ENCODE measurements around the gene TMEM151B. TPM values are rescaled to one million over a fixed set of nuclear protein-coding genes. Genes with fewer than 3 reads are reported as not detected.

Gene TMEM151B
- total and polyA plus RNA-seq, 7 donors = 0.04 to 0.07 TPM; not detected in 5

DNA sequence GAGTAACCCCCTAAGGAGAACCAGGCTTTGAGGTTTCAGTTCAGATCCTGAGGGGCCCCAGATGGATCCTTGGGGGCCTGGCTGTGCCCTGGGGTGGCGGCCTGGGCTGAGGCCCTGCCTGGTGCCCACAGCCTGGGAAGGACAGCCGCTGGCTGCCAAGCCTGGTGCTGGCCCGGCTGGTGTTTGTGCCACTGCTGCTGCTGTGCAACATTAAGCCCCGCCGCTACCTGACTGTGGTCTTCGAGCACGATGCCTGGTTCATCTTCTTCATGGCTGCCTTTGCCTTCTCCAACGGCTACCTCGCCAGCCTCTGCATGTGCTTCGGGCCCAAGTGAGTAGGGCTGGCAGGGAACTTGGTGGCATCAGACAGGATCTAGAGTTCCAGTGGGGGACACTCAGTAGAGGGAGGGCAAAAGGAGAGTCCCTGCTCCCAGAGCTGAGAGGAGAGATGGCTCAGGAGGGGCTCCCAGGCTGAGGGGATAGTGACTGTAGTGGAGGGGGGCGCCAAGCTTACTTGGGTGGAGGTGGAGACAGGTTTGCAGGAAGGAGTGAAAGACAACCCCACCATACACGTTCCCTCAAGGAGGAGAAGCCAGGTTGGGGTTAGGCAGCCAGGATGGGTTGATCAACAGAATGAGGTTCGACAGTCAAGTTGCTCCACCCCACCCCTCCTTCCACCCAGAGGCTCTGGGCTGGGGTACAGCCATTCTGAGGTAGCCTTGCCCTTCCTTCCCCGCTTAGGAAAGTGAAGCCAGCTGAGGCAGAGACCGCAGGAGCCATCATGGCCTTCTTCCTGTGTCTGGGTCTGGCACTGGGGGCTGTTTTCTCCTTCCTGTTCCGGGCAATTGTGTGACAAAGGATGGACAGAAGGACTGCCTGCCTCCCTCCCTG is 37.3 kb upstream of the TMEM151B start:
- TF ChIP-seq, protein P1, sequence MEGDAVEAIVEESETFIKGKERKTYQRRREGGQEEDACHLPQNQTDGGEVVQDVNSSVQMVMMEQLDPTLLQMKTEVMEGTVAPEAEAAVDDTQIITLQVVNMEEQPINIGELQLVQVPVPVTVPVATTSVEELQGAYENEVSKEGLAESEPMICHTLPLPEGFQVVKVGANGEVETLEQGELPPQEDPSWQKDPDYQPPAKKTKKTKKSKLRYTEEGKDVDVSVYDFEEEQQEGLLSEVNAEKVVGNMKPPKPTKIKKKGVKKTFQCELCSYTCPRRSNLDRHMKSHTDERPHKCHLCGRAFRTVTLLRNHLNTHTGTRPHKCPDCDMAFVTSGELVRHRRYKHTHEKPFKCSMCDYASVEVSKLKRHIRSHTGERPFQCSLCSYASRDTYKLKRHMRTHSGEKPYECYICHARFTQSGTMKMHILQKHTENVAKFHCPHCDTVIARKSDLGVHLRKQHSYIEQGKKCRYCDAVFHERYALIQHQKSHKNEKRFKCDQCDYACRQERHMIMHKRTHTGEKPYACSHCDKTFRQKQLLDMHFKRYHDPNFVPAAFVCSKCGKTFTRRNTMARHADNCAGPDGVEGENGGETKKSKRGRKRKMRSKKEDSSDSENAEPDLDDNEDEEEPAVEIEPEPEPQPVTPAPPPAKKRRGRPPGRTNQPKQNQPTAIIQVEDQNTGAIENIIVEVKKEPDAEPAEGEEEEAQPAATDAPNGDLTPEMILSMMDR (IDR thresholded peaks at IDR 0.05) = no peak
- peak in 1 of 2 donors; percentile 34 for DNase-seq
- H3K27ac ChIP-seq = peak overlapping the region; percentile 96
- H3K4me3 ChIP-seq = no peak overlapping the region
- whole genome bisulfite sequencing, 3 donors = 39 to 59% (median 53%) methylated on average over 16 of the region's 16 CpGs
- no peak for ATAC-seq
- no peaks in the 10 kb centered on the region for H3K27me3 ChIP-seq (ENCODE audit: insufficient read depth in 3 of 3, low read length in 2 of 3)
- H3K36me3 ChIP-seq (ENCODE audit: insufficient read depth in 1 of 2, low read depth in 1 of 2) = peaks cover 2 to 40% of the 10 kb centered on the region in 2 donors
- H3K9me3 ChIP-seq = no peaks in the 10 kb centered on the region
- intact Hi-C loops (cut with DNase I) = no loop called here
- H3K4me1 ChIP-seq = peaks cover 65% of the 10 kb centered on the region

DNA sequence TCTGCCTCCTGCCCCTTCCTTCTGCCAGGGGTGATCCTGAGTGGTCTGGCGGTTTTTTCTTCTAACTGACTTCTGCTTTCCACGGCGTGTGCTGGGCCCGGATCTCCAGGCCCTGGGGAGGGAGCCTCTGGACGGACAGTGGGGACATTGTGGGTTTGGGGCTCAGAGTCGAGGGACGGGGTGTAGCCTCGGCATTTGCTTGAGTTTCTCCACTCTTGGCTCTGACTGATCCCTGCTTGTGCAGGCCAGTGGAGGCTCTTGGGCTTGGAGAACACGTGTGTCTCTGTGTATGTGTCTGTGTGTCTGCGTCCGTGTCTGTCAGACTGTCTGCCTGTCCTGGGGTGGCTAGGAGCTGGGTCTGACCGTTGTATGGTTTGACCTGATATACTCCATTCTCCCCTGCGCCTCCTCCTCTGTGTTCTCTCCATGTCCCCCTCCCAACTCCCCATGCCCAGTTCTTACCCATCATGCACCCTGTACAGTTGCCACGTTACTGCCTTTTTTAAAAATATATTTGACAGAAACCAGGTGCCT is 36.6 kb upstream of the TMEM151B start:
- WGBS, 3 donors = 28 to 42% (median 32%) methylated on average over 14 of the region's 14 CpGs
- no peaks in the 10 kb centered on the region for H3K9me3 ChIP-seq
- peaks cover 2 to 40% of the 10 kb centered on the region in 2 donors for H3K36me3 ChIP-seq (ENCODE audit: insufficient read depth in 1 of 2, low read depth in 1 of 2)
- TF ChIP-seq, protein P1 (IDR thresholded peaks at IDR 0.05) = no peak
- ATAC-seq (no peak), DNase-seq (peak in 1 of 2 donors; percentile 53)
- peak overlapping the region; percentile 4 for H3K4me3 ChIP-seq
- H3K27ac ChIP-seq = peak overlapping the region; percentile 96
- intact Hi-C loops (cut with DNase I) = loop anchor here (1.0 to 2.0 kb wide), 2 partner anchors 61 kb away; no protein-coding TSS in a partner anchor
- no peaks in the 10 kb centered on the region for H3K27me3 ChIP-seq (ENCODE audit: insufficient read depth in 3 of 3, low read length in 2 of 3)
- peaks cover 58% of the 10 kb centered on the region for H3K4me1 ChIP-seq

- Histone ChIP-seq H3K4me1 (peaks cover 51% of the 10 kb centered on the region), H3K4me3 (peak overlapping the region; percentile 4), H3K27ac (peak overlapping the region; percentile 96), H3K27me3 (ENCODE audit: insufficient read depth in 3 of 3, low read length in 2 of 3) (no peaks in the 10 kb centered on the region), H3K36me3 (ENCODE audit: insufficient read depth in 1 of 2, low read depth in 1 of 2) (peaks cover 2 to 40% of the 10 kb centered on the region in 2 donors), H3K9me3 (no peaks in the 10 kb centered on the region)
- intact Hi-C loops (cut with DNase I) = loop anchor here (1.0 to 2.0 kb wide), 2 partner anchors 62 kb away; no protein-coding TSS in a partner anchor
- DNase-seq = peak; percentile 91 to 96
- TF ChIP-seq, protein P1 (IDR thresholded peaks at IDR 0.05) = peak; percentile 84
- ATAC-seq = peak; percentile 68 to 74 (median 72)
- 12 to 14% (median 13%) methylated on average over 5 of the region's 5 CpGs for WGBS, 3 donors
Observed at GRCh38 chr6:44234101-44235025, 35.9 kb upstream of the TMEM151B start.

GRCh38 chr6:44235269-44235668 is 35.0 kb upstream of the TMEM151B start:
- no peak overlapping the region for H3K4me3 ChIP-seq
- WGBS, 3 donors = 55 to 81% (median 59%) methylated on average over 6 of the region's 6 CpGs
- H3K27me3 ChIP-seq (ENCODE audit: insufficient read depth in 3 of 3, low read length in 2 of 3) = no peaks in the 10 kb centered on the region
- H3K36me3 ChIP-seq (ENCODE audit: insufficient read depth in 1 of 2, low read depth in 1 of 2) = peaks cover 2 to 32% of the 10 kb centered on the region in 2 donors
- peak overlapping the region; percentile 96 for H3K27ac ChIP-seq
- ATAC-seq = no peak
- H3K9me3 ChIP-seq = no peaks in the 10 kb centered on the region
- DNase-seq = no peak
- TF ChIP-seq, protein P1 (IDR thresholded peaks at IDR 0.05) = no peak
- intact Hi-C loops (cut with DNase I) = loop anchor here in 1 of 2 donors (2.0 kb wide), 1 partner anchor 62 kb away; no protein-coding TSS in a partner anchor
- peaks cover 42% of the 10 kb centered on the region for H3K4me1 ChIP-seq
